ENCODE results near the gene DALRD3. TPM values are rescaled to one million over a fixed set of nuclear protein-coding genes. Genes with fewer than 3 reads are reported as not detected.

DALRD3 gene
- polyA plus RNA-seq, 1 experiment, result 42.4 TPM

GRCh38 chr3:48996640-48997039 lies 21.7 kb downstream of the DALRD3 start:
- CTCF ChIA-PET, result no interaction called here
- Histone ChIP-seq H3K27ac (ENCODE audit: low read depth, low read length) (no peak overlapping the region), H3K4me3 (ENCODE audit: low read depth, low read length) (no peak overlapping the region), H3K27me3 (ENCODE audit: control insufficient read depth, insufficient read depth, low read length) (no peaks in the 10 kb centered on the region), H3K9me3 (ENCODE audit: control insufficient read depth, insufficient read depth, low read length) (no peaks in the 10 kb centered on the region)
- DNase-seq (ENCODE audit: low read depth, low spot score), result no peak
- POLR2A ChIA-PET, result no interaction called here
- no peak for TF ChIP-seq CTCF (IDR thresholded peaks at IDR 0.05; ENCODE audit: low read depth, low read length)

- H3K9me3 ChIP-seq (ENCODE audit: control insufficient read depth, insufficient read depth, low read length), result no peaks in the 10 kb centered on the region
- ChIA-PET CTCF (no interaction called here), POLR2A (interaction anchor here (2.9 kb wide), 1 partner anchor 13 kb away, joined by 8 read pairs; the partner anchor contains the start of gene WDR6)
- H3K4me3 ChIP-seq (ENCODE audit: low read depth, low read length), result no peak overlapping the region
- no peak overlapping the region for H3K27ac ChIP-seq (ENCODE audit: low read depth, low read length)
- no peak for TF ChIP-seq CTCF (IDR thresholded peaks at IDR 0.05; ENCODE audit: low read depth, low read length)
- no peaks in the 10 kb centered on the region for H3K27me3 ChIP-seq (ENCODE audit: control insufficient read depth, insufficient read depth, low read length)
- no peak for DNase-seq (ENCODE audit: low read depth, low spot score)
These were observed 24.5 kb downstream of the DALRD3 start for GRCh38 chr3:48993834-48994233.

- ChIA-PET CTCF (interaction anchor here (0.6 to 3.6 kb wide), 2 partner anchors 15 to 922 kb away, joined by 4 to 18 read pairs; partner anchors contain the start of gene WDR6), POLR2A (interaction anchor here (1.7 to 3.9 kb wide), 2 partner anchors 14 to 29 kb away, joined by 11 to 70 read pairs; partner anchors contain the start of genes NDUFAF3 and WDR6)
- no peak overlapping the region for H3K27ac ChIP-seq (ENCODE audit: low read depth, low read length)
- H3K4me3 ChIP-seq (ENCODE audit: low read depth, low read length), result peak overlapping the region; percentile 80
- TF ChIP-seq CTCF (IDR thresholded peaks at IDR 0.05; ENCODE audit: low read depth, low read length), result no peak
- no peaks in the 10 kb centered on the region for H3K9me3 ChIP-seq (ENCODE audit: control insufficient read depth, insufficient read depth, low read length)
- no peaks in the 10 kb centered on the region for H3K27me3 ChIP-seq (ENCODE audit: control insufficient read depth, insufficient read depth, low read length)
- no peak for DNase-seq (ENCODE audit: low read depth, low spot score)
These were observed 26.4 kb downstream of the DALRD3 start for GRCh38 chr3:48991851-48992545.

GRCh38 chr3:48990636-48991469 lies 27.5 kb downstream of the DALRD3 start:
- ChIA-PET POLR2A (interaction anchor here (0.6 to 3.9 kb wide), 3 partner anchors 15 to 68 kb away, joined by 3 to 70 read pairs (median 11); partner anchors contain the start of genes NDUFAF3 and WDR6), CTCF (interaction anchor here (0.6 to 3.6 kb wide), 3 partner anchors 16 to 1619 kb away, joined by 3 to 18 read pairs (median 3); partner anchors contain the start of gene WDR6)
- no peak for DNase-seq (ENCODE audit: low read depth, low spot score)
- TF ChIP-seq CTCF (IDR thresholded peaks at IDR 0.05; ENCODE audit: low read depth, low read length), result no peak
- peak overlapping the region; percentile 80 for H3K4me3 ChIP-seq (ENCODE audit: low read depth, low read length)
- peak overlapping the region; percentile 31 for H3K27ac ChIP-seq (ENCODE audit: low read depth, low read length)
- no peaks in the 10 kb centered on the region for H3K27me3 ChIP-seq (ENCODE audit: control insufficient read depth, insufficient read depth, low read length)
- H3K9me3 ChIP-seq (ENCODE audit: control insufficient read depth, insufficient read depth, low read length), result no peaks in the 10 kb centered on the region
